H9 (cell line): ENCODE data around the gene CHCHD3. TPM values are rescaled to one million over a fixed set of nuclear protein-coding genes. Genes with fewer than 3 reads are reported as not detected.

Experiments
- DNase-seq: peaks from one replicate; pipeline ENCODE4 v3.0.0-alpha.2; 2017
- H2AFZ ChIP-seq: one replicate; pipeline ENCODE4 v1.6.1; 2013; ENCODE audit warnings: mild to moderate bottlenecking, low read length, control low read depth, moderate library complexity
- H2AK5ac ChIP-seq: 2 replicates; pipeline ENCODE4 v1.6.1; 2013; ENCODE audit warnings: low read length, control low read depth, mixed read lengths; ENCODE audit not compliant: insufficient read length
- H2BK120ac ChIP-seq: one replicate; pipeline ENCODE4 v1.6.1; 2013; ENCODE audit warnings: low read depth, mild to moderate bottlenecking, low read length, control low read depth, inconsistent platforms; ENCODE audit not compliant: poor library complexity, severe bottlenecking
- H2BK12ac ChIP-seq: 2 replicates; pipeline ENCODE4 v1.6.1; 2013; ENCODE audit warnings: low read length, control low read depth, mixed read lengths, low read depth; ENCODE audit not compliant: insufficient read length
- H2BK15ac ChIP-seq: 2 replicates; pipeline ENCODE4 v1.6.1; 2013; ENCODE audit warnings: low read depth, low read length, control low read depth
- H2BK20ac ChIP-seq: one replicate; pipeline ENCODE4 v1.6.1; 2013; ENCODE audit warnings: low read depth, mild to moderate bottlenecking, low read length, control low read depth, inconsistent platforms; ENCODE audit not compliant: poor library complexity, severe bottlenecking
- H2BK5ac ChIP-seq: 2 replicates; pipeline ENCODE4 v1.6.1; 2013; ENCODE audit warnings: low read length, control low read depth, mixed read lengths; ENCODE audit not compliant: insufficient read length
- H3K14ac ChIP-seq: 2 replicates; pipeline ENCODE4 v1.6.1; 2013; ENCODE audit warnings: low read length, control low read depth; ENCODE audit not compliant: insufficient read depth
- H3K18ac ChIP-seq: 2 replicates; pipeline ENCODE4 v1.6.1; 2013; ENCODE audit warnings: low read depth, mild to moderate bottlenecking, mixed read lengths, low read length, control low read depth; ENCODE audit not compliant: insufficient read length
- H3K23ac ChIP-seq: 2 replicates; pipeline ENCODE4 v1.6.1; 2013; ENCODE audit warnings: low read length, control low read depth, mixed read lengths, low read depth; ENCODE audit not compliant: insufficient read length
- H3K23me2 ChIP-seq: 2 replicates; pipeline ENCODE4 v1.6.1; 2013; ENCODE audit warnings: low read depth, mild to moderate bottlenecking, mixed read lengths, low read length, control low read depth; ENCODE audit not compliant: insufficient read length, poor library complexity, severe bottlenecking
- H3K27ac ChIP-seq: 2 replicates; pipeline ENCODE4 v1.5.1; 2013; ENCODE audit warnings: low read length, control low read depth, mixed read lengths, low read depth; ENCODE audit not compliant: insufficient read length
- H3K27me3 ChIP-seq: 2 replicates; pipeline ENCODE4 v1.6.1; 2013; ENCODE audit warnings: low read length, control low read depth, inconsistent platforms; ENCODE audit not compliant: insufficient read depth
- H3K4ac ChIP-seq: 2 replicates; pipeline ENCODE4 v1.6.1; 2013; ENCODE audit warnings: low read depth, mild to moderate bottlenecking, control low read depth, inconsistent platforms, low read length, moderate library complexity
- H3K4me1 ChIP-seq: 2 replicates; pipeline ENCODE4 v1.6.1; 2013; ENCODE audit warnings: low read length, control low read depth, inconsistent platforms; ENCODE audit not compliant: insufficient read depth
- H3K4me2 ChIP-seq: 2 replicates; pipeline ENCODE4 v1.6.1; 2013; ENCODE audit warnings: low read length, control low read depth, mixed read lengths; ENCODE audit not compliant: insufficient read length, insufficient read depth
- H3K56ac ChIP-seq: 2 replicates; pipeline ENCODE4 v1.6.1; 2013; ENCODE audit warnings: low read depth, mild to moderate bottlenecking, mixed read lengths, low read length, control low read depth; ENCODE audit not compliant: insufficient read length
- H3K79me1 ChIP-seq: 2 replicates; pipeline ENCODE4 v1.6.1; 2013; ENCODE audit warnings: low read depth, mild to moderate bottlenecking, moderate library complexity, low read length, control low read depth, inconsistent platforms; ENCODE audit not compliant: insufficient read depth, poor library complexity, severe bottlenecking
- H3K79me2 ChIP-seq: 2 replicates; pipeline ENCODE4 v1.6.1; 2013; ENCODE audit warnings: low read length, control low read depth, inconsistent platforms; ENCODE audit not compliant: insufficient read depth
- H3K9ac ChIP-seq: 2 replicates; pipeline ENCODE4 v1.6.1; 2013; ENCODE audit warnings: low read length, control low read depth, mixed read lengths; ENCODE audit not compliant: insufficient read length; ENCODE audit errors: extremely low read depth
- H3K9me3 ChIP-seq: one replicate; pipeline ENCODE4 v1.6.1; 2013; ENCODE audit warnings: low read depth, low read length, inconsistent platforms; ENCODE audit not compliant: control insufficient read depth
- H3T11ph ChIP-seq: one replicate; pipeline ENCODE4 v1.6.1; 2013; ENCODE audit warnings: mild to moderate bottlenecking, low read length, control low read depth, inconsistent platforms
- H4K20me1 ChIP-seq: one replicate; pipeline ENCODE4 v1.6.1; 2013; ENCODE audit not compliant: control insufficient read depth, insufficient read length, insufficient read depth
- H4K5ac ChIP-seq: 2 replicates; pipeline ENCODE4 v1.6.1; 2013; ENCODE audit warnings: low read depth, mild to moderate bottlenecking, mixed read lengths, low read length, control low read depth; ENCODE audit not compliant: insufficient read length
- H4K8ac ChIP-seq: replicated peaks from 2 replicates; pipeline ENCODE4 v1.6.1; 2013; ENCODE audit warnings: low read length, control low read depth, mixed read lengths, low read depth; ENCODE audit not compliant: insufficient read length
- H4K91ac ChIP-seq: 2 replicates; pipeline ENCODE4 v1.6.1; 2013; ENCODE audit warnings: low read depth, mild to moderate bottlenecking, moderate library complexity, mixed read lengths, low read length, control low read depth; ENCODE audit not compliant: insufficient read length
- H3K27ac Mint-ChIP-seq, 3 experiments: 2 replicates in 2 of 3; 3 replicates in 1 of 3; pipeline ENCODE4 v1.8.0; 2020 to 2021; ENCODE audit warnings: mixed read lengths in 3 of 3, mild to moderate bottlenecking in 1 of 3, moderate library complexity in 1 of 3
- H3K27me3 Mint-ChIP-seq: 2 replicates; pipeline ENCODE4 v1.8.0; 2021; ENCODE audit warnings: low read depth, mild to moderate bottlenecking, moderate library complexity, mixed read lengths
- H3K36me3 Mint-ChIP-seq, 3 experiments: 2 replicates in 2 of 3; 3 replicates in 1 of 3; pipeline ENCODE4 v1.8.0; 2020 to 2021; ENCODE audit warnings: low read depth in 3 of 3, mixed read lengths in 3 of 3; ENCODE audit not compliant: insufficient read depth in 1 of 3
- H3K4me1 Mint-ChIP-seq, 2 experiments: 2 replicates each; pipeline ENCODE4 v1.8.0; 2020; ENCODE audit warnings: mixed read lengths in 2 of 2
- H3K4me3 Mint-ChIP-seq, 2 experiments: 2 replicates in 1 of 2; 3 replicates in 1 of 2; pipeline ENCODE4 v1.8.0; 2020 to 2021; ENCODE audit warnings: mild to moderate bottlenecking in 2 of 2, mixed read lengths in 2 of 2, moderate library complexity in 1 of 2
- H3K9me3 Mint-ChIP-seq, 2 experiments: 2 replicates in 1 of 2; 3 replicates in 1 of 2; pipeline ENCODE4 v1.8.0; 2020; ENCODE audit warnings: mild to moderate bottlenecking in 2 of 2, mixed read lengths in 2 of 2, moderate library complexity in 1 of 2
- CTCF ChIP-seq: fragments of 200-600 bp; sonication (generic); conservative IDR thresholded peaks from 3 replicates; pipeline ENCODE4 v1.8.0; 2021; ENCODE audit warnings: antibody characterized with exemption, mild to moderate bottlenecking
- WGBS: extraction: QIAGEN DNeasy Blood & Tissue Kit; methylation state at CpG from one replicate; pipeline ENCODE4 v1.1.7; 2013; ENCODE audit warnings: missing lambda C conversion rate, low lambda C conversion rate, mixed read lengths; ENCODE audit not compliant: insufficient read length; ENCODE audit errors: extremely low coverage; 5-methylcytosine and 5-hydroxymethylcytosine counted together
- total RNA-seq: library from RNA; stranded (reverse); gene quantifications from 2 replicates; pipeline ENCODE4 v1.2.1, GENCODE V29; 2021

The CHCHD3 gene
- total RNA-seq, 1 experiment from 2014 or later = 104 TPM

GRCh38 chr7:132805766-132806165 is 276.1 kb downstream of the CHCHD3 start:
- Histone ChIP-seq H2AFZ (no peak overlapping the region), H3K23ac (no peak overlapping the region), H3K4me1 (no peaks in the 10 kb centered on the region), H3K23me2 (no peaks in the 10 kb centered on the region), H2BK5ac (no peak overlapping the region), H2BK20ac (no peak overlapping the region), H2AK5ac (no peak overlapping the region), H4K8ac (peak overlapping the region; percentile 91), H4K5ac (no peak overlapping the region), H3T11ph (no peak overlapping the region), H2BK120ac (no peak overlapping the region), H2BK15ac (no peak overlapping the region), H3K79me2 (no peaks in the 10 kb centered on the region), H3K56ac (no peak overlapping the region), H4K20me1 (no peaks in the 10 kb centered on the region), H3K18ac (no peak overlapping the region), H2BK12ac (no peak overlapping the region), H3K4ac (no peak overlapping the region), H3K27me3 (no peaks in the 10 kb centered on the region), H3K4me2 (no peak overlapping the region), H3K27ac (no peak overlapping the region), H3K79me1 (no peaks in the 10 kb centered on the region), H4K91ac (no peak overlapping the region), H3K9me3 (no peaks in the 10 kb centered on the region), H3K14ac (peak overlapping the region; percentile 59; the same call in 1 of the 2 replicates), H3K9ac (no peak overlapping the region)
- H3K27me3 Mint-ChIP-seq = no peaks in the 10 kb centered on the region
- WGBS = no CpG with 5 or more reads among the region's 5 CpGs
- H3K4me1 Mint-ChIP-seq = no peaks in the 10 kb centered on the region
- DNase-seq = no peak
- no peak for TF ChIP-seq CTCF
- H3K36me3 Mint-ChIP-seq = no peaks in the 10 kb centered on the region
- no peak overlapping the region for H3K27ac Mint-ChIP-seq
- no peak overlapping the region for H3K4me3 Mint-ChIP-seq
- H3K9me3 Mint-ChIP-seq = no peaks in the 10 kb centered on the region
